ENCODE results near the gene WBP2.
A peak's percentile ranks its signal among the peaks of the same experiment; 100 is the strongest.
"Not testable (repeated sequence)": the region's sequence is repeated elsewhere in the genome, so short reads cannot be mapped to it uniquely, and the experiment has no call there.

The WBP2 gene

DNA sequence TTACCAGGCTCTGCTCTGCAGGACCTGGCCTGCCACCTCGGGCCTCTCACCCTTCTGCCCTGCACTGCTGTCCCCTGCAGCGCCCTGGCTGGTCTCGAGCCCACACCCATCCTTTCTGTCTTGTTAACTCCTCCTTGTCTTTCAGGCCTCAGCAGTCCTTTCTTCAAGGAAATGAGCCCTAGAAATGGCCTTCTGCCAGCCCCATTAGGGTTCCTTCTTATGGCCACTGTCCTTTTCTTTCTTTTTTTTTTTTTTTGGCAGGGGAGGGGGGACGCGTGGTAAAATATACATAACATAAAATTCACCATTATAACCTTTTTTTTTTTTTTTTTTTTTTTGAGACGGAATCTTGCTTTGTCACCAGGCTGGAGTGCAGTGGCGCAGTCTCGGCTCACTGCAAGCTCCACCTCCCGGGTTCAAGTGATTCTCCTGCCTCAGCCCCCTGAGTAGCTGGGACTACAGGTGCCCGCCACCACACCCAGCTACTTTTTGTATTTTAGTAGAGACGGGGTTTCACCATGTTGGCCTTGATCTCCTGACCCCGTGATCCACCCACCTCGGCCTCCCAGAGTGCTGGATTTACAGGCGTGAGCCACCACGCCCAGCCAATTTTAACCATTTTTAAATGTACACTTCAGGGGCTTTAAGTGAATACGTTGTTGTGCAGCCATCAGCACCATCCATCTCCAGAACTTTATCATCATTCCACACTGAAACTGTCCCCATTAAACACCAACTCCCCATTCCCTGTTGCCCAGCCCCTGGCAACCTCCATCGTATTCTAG lies 10.5 kb upstream of the WBP2 start:
- DNase-seq: not testable (repeated sequence)

DNA sequence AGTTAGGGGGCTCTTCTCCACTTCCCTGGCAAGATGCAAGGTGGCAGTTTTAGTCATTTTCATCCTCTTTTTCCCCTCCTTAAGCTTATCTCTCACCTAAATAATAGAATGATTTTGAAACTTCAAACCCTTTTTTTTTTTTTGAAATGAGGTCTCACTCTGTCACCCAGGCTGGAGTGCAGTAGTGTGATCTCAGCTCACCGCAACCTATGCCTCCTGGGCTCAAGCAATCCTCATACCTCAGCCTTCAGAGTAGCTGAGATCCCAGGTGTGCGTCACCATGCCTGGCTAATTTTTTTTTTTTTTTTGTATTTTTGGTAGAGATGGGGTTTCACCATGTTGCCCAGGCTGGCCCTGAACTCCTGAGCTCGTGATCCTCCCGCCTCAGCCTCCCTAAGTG lies 9.8 kb upstream of the WBP2 start:
- DNase-seq: not testable (repeated sequence)

DNA sequence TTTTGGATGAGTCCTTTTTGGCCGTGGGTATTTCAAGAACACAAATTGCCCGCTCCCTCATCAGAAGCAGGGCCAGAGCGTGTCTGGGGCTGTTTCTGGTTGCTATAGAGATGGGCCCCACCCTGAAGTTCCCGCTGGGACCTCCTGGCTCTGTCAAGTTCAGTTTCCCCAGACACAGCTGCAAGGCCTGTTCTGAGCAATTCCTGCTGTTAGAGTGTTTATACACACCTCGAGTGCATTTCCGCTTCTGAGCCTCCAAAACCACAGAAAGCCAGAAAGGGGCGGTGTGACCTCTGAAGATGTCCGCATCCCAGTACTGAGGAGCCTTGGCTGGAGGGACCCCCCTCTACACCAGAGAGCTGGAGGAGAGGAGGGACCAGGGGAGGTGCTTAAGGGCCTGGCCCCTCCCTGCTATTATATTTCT lies 9.3 kb upstream of the WBP2 start:
- no peak for DNase-seq

DNA sequence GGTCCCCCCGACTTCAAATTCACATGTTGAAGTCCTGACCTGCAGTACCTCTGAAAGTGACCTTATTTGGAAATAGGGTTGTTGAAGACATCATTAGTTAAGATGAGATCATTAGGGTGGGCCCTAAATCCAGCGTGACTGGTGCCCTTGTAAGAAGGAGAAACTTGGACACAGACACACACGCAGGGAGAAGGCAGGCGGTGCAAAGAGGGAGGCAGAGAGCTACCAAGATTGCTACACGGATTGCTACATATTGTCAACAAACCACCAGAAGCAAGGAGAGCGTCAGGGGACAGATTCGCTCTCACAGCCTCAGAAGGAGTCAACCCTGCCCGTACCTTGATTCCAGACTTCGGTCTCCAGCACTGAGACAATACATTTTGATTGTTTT lies 6.8 kb upstream of the WBP2 start:
- no peak for DNase-seq

DNA sequence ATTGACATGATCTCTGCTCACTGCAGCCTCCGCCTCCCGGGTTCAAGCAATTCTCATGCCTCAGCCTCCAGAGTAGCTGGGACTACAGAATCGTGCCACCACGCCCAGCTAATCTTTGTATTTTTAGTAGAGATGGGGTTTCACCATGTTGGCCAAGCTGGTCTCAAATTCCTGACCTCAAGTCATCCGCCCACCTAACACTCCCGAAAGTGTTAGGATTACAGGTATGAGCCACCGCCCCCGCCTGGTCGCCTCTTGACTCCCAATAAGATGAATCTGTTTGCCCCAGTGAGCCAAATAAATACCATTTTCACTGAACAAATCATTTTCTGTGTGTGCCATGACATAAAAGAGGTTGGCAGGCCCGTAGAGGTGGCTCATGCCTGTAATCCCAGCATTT lies 4.2 kb upstream of the WBP2 start:
- not testable (repeated sequence) for DNase-seq

DNA sequence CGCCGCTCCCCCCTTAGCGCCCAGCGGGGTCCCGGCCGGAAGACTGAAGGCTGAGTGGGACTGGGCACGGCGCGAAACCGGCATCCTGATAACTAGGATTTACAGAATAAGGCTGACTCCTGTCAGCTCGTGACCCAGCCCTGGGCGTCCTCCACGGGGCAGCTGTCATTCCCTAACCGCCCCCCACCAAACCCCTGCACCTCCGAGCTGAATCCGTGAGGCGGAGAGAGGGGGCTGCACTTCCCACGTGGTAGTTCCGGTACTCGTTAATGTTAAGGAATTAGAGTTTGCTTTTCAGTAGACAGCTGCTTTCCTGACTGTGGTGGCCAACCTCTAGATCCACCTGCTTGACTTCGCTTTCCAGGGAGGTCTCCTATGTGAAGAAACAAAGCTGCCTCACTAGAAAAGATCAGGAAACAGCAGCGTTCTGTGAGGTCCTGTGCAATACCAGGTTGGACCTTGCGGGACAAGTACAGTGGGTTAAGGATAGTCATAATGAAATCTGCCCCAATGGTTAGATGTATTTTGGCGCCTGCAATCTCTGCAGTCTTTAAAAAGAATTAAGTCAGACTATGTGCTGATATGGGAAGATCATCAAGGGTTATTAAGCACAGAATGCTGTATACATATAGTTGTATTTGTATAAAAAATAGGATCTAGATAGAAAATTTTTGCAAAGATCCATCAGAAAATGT lies 1.1 kb upstream of the WBP2 start:
- no peak for DNase-seq

DNA sequence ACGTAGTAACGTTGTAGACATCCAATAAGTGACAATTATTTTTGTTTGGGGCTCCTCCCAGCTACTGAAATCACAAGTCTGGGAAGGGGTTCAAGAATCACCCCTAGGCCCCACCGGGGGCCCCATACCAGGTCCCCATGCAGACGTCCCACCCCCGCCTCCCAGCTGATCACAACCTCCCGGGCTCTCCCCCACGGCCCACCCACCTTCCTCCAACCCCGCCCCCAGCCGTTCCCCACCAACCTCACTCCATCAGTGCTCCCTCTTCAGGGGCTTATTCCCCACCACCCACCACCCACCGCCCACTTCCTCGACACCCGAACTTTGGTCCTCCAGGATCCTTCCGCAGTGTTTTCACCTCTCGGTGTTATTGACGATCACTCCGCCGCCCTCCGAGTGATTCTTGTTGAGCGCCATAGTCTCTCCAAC lies 240 bp downstream of the WBP2 start:
- no peak for DNase-seq

DNA sequence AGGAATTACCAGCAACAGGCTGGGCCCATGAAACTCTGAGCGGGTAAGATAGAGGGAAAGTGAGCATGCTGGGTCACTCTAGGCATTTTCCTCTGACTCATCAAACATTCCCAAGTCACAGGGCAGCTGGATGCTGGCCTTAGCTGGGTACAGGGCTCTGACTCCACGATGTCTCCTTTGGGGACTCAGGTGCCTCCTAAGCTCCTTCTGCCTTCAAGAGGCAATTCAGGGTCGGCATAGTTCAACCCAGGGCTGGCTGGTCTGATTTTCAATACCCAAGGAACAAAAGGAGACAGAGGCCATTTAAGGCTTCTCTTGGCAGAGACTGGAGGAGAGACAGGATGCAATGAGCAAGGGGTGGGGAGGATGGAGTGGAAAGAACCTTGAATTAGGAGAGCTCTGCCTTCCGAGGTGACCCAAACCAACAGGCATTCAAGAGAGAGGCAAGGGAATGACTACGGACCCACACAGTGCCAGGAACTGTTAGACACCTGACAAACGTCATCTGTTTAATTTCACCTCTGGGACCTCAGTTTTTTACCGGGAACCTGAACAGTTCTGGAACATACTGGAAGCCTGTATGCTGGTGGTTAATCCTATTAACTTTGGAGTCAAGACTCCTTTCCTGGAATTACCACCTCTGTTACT lies 910 bp downstream of the WBP2 start:
- no peak for DNase-seq

DNA sequence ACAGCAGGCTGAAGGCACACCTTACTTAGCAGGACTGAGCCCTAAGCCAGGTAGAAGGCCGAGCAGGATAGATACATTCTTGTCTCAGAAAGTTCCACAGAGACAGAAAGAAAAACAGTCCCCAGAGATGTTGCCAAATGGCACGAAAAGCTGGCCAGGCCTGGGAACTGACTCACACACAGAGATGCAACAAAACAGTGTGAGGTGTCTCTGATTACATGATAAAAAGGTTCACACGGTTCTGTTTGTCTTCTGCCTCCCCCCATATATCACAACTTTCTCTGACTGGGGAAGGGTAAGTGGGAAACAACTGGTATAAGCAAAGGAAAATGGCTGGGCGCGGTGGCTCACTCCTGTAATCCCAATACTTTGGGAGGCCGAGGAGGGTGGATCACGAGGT lies 1.7 kb downstream of the WBP2 start:
- DNase-seq: no peak

DNA sequence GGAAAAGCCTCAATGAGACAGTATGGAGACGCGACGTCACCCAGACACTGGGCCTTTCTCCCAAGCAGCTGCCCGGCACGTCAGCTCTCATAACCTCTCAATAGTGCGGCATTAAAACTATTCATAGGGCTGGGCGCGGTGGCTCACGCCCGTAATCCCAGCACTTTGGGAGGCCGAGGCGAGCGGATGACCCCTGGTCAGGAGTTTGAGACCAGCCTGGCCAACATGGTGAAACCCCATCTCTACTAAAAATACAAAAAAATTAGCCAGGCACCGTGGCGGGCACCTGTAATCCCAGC lies 3.5 kb downstream of the WBP2 start:
- not testable (repeated sequence) for DNase-seq

DNA sequence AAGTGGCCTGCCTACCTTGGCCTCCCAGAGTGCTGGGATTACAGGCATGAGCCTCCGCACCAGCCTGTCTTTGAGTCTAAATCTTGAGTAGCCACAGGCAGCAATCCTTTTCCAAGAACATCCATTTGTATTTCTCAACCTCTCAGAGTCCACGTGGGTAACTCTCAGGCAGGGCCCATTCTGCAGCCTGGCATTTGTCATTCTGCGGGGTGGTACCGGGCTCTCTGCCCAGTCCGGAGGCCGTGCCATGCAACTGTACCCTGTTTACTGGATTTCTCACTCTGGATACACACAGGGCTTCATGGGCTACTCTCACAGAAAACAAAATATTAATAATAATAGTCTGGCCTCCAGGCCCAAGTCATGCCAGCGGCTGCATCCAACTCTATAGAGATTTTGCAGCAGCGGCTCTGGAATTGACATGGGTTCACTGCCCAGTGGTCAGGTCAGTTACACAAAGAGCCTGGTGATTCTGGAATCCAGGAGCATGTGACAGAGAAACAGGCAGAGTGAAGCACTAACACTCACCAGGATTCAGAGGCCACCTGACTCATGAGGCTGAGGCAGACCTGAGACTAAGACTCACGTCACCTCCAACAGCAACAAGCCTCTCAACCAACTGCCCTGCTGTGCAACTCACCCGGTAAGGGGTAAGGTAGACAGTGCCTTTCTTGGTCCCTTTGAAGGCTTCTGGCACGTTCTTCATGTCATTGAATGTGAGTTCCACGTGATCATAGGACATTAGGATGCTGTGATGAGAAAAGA lies 4.0 kb downstream of the WBP2 start:
- no peak for DNase-seq

DNA sequence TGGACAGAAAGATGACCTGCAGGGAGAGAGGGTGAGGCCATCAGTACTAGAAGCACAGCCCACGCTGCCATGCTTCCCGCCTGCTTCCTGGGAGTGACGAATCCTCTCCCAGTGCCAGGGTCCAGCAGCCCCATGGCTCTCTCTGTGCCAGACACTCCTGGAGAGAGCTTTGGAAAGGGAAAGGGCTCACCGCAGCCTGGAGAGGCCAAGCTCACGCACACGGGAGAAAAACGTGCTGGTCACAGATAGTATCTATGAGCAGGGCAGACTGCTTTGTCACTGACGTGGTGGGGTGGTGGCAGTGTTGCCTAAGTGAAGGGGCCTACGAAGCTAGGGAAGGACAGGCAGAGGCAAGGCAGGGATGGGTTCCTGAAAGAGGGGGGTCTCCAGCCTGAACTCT lies 5.4 kb downstream of the WBP2 start:
- DNase-seq: no peak

DNA sequence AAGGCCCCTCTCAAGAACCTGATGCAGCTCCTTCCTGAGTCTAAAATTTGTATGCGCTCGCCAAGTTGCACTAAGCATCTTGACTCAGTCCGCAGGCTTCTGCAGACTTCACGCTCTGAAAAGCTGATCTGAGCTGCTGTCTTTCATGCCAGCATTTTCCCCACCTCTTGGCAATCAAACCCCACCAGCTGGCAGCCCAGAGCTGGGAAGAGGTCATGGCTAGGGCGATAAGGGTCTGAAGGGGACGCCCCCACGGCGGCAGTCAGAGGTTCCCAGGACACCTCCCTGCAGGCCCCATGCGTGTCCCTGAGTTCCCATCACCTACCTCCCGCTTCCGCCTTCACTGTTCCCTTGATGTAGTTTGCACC lies 5.9 kb downstream of the WBP2 start:
- DNase-seq: no peak

DNA sequence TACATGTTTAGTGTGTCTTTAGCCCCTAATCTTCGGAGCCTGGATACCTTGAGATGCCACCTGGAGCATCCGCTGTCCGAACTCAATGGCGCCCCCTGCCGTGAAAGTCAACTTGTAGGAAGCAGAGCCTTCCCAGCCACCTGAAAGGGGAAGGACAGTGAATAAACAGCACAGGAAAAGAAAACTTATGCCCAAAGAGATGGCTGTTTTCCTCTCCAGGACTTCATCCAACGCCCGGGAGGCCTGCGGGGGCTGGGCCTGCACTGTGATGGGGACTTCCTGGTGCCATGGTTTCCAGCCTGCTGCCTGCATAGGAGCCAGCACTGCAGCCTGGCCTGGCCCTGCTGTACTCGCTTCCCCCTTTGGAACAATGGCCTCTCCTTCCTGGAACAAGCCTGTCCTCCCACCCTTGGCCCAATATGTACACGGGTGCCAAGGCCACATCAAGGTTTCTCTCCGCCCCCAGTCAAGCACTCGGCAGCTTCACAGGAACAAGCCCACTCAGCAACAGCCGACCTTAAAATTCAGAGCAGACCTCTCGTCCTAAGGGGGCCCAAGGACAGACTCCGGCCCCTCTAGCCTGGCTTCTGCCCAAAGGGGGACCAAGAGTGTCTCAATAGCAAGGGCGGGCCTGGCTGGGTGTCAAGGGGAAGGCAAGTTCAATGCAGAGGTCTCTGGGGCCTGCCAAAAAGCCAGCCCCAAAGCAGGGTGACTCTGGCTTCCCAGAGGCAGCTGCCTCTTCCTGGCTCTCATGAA lies 6.4 kb downstream of the WBP2 start:
- peak; percentile 82 for DNase-seq

DNA sequence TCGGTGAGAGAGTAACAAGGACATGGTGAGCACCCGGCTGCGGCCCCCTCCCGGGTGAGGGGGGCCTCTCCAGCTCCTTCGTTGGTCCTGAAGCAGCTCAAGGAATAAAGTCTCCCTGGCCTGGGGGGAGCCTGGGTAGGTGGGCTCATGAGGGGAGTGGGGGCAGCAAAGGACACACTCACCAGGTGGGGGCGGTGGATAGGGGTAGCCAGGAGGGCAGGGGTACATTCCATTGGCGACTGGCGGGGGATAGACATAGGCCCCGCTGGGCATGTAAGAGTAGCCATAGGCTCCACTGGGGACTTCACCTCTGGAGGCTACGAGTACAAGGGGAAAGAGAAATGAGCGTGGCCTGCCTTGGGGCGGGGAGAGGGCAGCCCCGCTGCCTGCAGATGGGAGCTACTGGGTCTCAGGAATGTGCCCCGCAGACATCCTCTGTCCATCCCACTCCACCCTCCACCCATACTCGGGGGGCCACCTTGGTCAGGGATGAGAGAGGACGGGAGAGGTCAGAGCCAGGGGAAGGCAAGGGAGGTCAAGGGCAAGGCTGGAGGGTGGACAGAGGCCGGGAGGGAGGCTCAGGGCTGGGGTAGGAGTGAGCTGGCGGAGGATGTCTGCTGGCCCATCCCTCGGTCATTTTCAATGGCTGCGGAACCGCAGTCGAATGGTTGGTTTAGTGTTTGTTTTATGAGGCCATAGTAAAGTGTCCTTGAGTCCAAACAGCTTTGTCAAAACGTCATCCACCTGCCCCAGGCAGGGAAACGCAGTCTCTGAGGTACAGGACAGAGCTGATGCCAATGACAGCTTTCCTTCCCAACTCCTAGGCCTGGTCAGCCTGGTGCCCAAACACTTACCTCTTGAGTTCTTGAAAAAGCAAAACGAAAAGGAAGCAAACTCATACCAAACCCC lies 7.3 kb downstream of the WBP2 start:
- DNase-seq: no peak

DNA sequence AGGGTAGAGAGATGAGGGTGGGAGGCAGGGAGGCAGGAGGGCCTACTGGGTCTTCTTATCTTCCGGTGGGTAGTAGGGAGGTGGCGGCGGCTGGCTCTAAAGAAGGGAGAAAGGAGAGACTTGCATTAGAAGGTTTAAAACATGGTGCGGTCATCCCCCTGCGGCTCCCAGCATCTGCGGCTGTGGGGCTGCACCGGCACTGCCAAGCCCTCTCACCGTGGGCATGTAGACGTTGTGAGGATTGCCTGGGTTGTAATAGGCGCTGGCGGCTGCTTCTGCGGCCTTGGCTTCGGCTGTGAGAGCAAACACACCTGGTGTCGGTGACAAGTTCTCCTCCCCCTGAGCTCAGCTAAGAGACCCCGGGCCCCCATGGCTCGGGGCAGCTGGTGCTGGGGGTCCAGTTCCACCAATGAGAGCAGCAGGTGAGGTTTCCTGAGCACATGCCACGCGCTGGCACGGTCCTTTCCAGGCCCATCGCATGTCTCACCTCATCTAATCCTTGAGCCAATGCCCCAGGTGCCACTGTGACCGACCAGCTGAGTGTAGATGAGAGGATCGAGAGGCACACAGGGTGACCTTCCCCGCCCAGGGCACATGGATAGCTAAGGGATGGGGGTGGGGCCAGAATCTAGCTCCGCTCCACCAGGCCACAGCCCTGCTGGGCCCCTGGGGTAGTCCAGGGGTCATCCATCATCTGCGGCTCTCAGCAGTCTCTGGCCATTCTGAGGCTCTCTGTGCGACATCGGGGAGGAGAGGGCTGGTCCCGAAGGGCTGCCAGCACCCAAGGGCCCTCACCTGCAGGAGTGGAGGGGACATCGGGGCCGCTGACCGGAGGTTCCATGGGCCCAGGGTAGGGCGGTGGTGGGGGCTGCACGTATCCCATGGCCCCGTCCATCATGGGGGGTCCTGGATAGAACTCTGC lies 8.2 kb downstream of the WBP2 start:
- no peak for DNase-seq

DNA sequence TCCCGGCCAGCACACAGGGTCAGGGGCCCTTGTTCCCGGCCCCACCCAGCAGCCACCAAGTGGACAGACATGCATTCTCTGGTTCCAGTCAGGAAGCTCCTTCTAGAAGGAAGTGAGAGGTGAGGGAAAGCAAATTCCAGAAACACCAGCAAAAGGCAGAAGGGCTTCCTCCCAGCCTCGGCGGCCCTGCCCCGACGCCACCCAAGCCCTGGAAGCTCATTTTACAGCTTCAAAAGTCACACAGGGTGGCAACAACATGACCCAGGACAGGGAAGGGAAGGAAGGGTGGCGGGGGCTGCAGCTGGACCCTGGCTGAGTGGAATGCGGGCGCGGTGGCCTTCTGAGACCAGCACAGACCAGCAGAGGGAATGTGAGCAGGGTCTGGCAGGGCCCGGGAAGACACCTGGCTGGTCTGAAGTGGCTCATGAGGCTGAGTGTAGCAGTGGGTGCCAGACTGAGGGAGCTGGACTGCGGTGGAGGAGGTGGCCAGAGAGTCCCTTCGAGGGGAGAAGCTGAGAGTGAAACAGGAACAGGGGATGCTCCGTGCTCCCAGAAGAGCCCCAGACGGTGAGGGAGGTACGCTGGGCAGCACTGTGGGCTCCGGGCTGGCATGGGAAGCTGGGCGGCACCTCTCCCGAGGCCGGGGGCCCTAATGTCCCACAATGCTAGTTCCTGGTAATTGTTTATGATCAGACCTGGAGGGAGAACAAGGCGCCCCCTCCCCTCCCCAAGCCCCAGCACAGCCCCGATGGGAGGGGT lies 9.0 kb downstream of the WBP2 start:
- DNase-seq: no peak

DNA sequence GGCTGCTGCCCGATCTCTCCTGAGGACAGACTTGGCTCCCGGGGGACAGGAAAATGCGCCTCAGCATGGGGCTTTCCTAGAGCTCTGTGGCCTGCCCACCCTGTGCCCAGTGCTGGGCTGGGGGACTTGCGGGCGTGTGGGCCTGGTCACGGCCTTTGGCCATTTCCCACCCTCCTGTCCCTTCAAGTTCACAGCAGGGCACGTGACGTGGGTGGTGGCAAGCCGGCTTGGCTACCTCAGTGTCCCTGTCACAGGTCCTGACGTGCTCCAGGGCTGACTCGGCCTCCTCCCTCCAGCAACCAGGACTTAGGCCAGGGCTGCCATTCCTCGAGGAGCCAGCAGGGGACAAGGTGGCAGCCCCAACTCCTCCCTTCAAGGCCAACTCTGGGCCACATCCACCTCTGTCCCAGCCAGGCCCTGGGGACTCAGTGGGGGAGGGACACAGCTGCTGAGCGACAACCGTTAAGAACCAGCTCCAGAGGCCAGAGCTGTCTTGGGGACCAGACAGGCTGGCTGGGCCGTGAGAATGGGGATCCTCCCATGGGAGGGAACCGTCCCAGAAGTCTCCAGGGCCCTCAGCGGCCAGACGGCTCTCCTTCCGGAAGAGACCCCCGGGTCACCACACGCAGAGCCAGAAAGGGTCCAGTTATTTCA lies 9.9 kb downstream of the WBP2 start:
- DNase-seq: no peak

DNA sequence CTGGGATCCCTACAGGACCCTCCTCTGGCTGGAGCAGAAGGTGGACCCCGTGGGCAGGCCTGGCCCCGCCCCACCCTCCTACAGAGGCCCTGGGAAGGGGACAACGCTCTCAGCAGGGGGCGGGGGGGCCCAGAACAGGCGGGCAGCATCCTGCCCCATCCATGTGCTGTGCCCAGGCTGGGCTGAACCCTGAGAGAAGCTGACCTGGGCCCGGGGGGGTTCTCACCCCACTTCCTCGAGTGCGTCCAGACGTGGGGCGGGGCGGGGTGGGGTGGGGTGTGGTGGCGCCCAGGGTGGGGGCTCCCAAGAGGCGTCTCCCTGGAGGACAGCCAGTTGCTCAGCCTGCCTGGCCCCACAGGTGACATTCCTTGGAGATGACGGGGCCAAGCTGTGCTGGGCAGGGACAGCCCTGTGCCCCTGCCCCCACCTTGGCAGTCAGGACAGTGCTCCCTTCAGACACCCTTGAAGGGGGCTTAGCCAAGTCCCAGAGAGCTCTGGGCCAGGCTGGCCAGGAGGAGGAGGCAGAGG lies 10.5 kb downstream of the WBP2 start:
- no peak for DNase-seq

Measured in activated T-cell treated with anti-CD3 and anti-CD28 coated beads for 4 hours (primary cell).